Measurements from ENCODE around the gene APBA1.

Gene APBA1

GRCh38 chr9:69502671-69503301 is 169.4 kb downstream of the APBA1 start:
- no peak overlapping the region for H3K27ac ChIP-seq
- TF ChIP-seq ZFX (IDR thresholded peaks at IDR 0.05) (no peak), CTCF (conservative IDR thresholded peaks at IDR 0.05) (no peak)

GRCh38 chr9:69500896-69501295 is 171.3 kb downstream of the APBA1 start:
- no peak overlapping the region for H3K27ac ChIP-seq
- TF ChIP-seq ZFX (IDR thresholded peaks at IDR 0.05) = no peak
- no peak for TF ChIP-seq CTCF (conservative IDR thresholded peaks at IDR 0.05)

- no peak overlapping the region for H3K27ac ChIP-seq
- TF ChIP-seq CTCF (conservative IDR thresholded peaks at IDR 0.05) (no peak), ZFX (IDR thresholded peaks at IDR 0.05) (no peak)
Observed at GRCh38 chr9:69499959-69500358, 172.2 kb downstream of the APBA1 start.

GRCh38 chr9:69499407-69499806 is 172.8 kb downstream of the APBA1 start:
- TF ChIP-seq ZFX (IDR thresholded peaks at IDR 0.05) = no peak

GRCh38 chr9:69498470-69498869 is 173.7 kb downstream of the APBA1 start:
- TF ChIP-seq CTCF (conservative IDR thresholded peaks at IDR 0.05) (no peak), ZFX (IDR thresholded peaks at IDR 0.05) (no peak)
- no peak overlapping the region for H3K27ac ChIP-seq

More at GRCh38 chr9:69499407-69499806, 172.8 kb downstream of the APBA1 start:
- no peak overlapping the region for H3K27ac ChIP-seq

- no peak overlapping the region for H3K27ac ChIP-seq
- no peak for TF ChIP-seq ZFX (IDR thresholded peaks at IDR 0.05)
- TF ChIP-seq CTCF (conservative IDR thresholded peaks at IDR 0.05) = no peak
Observed at GRCh38 chr9:69497816-69498215, 174.4 kb downstream of the APBA1 start.

GRCh38 chr9:69496846-69497450 is 175.2 kb downstream of the APBA1 start:
- TF ChIP-seq ZFX (IDR thresholded peaks at IDR 0.05) = no peak
- TF ChIP-seq CTCF (conservative IDR thresholded peaks at IDR 0.05) = no peak

GRCh38 chr9:69495296-69495695 is 176.9 kb downstream of the APBA1 start:
- H3K27ac ChIP-seq = no peak overlapping the region

More at GRCh38 chr9:69496846-69497450, 175.2 kb downstream of the APBA1 start:
- no peak overlapping the region for H3K27ac ChIP-seq

More at GRCh38 chr9:69495296-69495695, 176.9 kb downstream of the APBA1 start:
- TF ChIP-seq ZFX (IDR thresholded peaks at IDR 0.05) (no peak), CTCF (conservative IDR thresholded peaks at IDR 0.05) (no peak)

Data from C4-2B (cell line).